Measurements from ENCODE around the gene ARHGAP21. TPM values are rescaled to one million over a fixed set of nuclear protein-coding genes. Genes with fewer than 3 reads are reported as not detected.
"Not testable (repeated sequence)": the region's sequence is repeated elsewhere in the genome, so short reads cannot be mapped to it uniquely, and the experiment has no call there.

The ARHGAP21 gene
- total RNA-seq, 1 experiment from 2014 or later: 59.4 TPM

GRCh38 chr10:24619994-24620310 is 103.7 kb downstream of the ARHGAP21 start:
- not testable (repeated sequence) for H2BK12ac ChIP-seq (ENCODE audit: insufficient read length, low read depth, low read length); H3K9me3 ChIP-seq (ENCODE audit: control insufficient read depth, low read depth, low read length); H2BK15ac ChIP-seq (ENCODE audit: low read depth, low read length); H3K4me1 Mint-ChIP-seq; H2AK5ac ChIP-seq (ENCODE audit: insufficient read length, low read length); H3K27ac Mint-ChIP-seq; H3K27me3 ChIP-seq (ENCODE audit: insufficient read depth, low read length); H3K4me2 ChIP-seq (ENCODE audit: insufficient read depth, insufficient read length, low read length); H3K9ac ChIP-seq (ENCODE audit: extremely low read depth, insufficient read length, low read length); H3K14ac ChIP-seq (ENCODE audit: insufficient read depth, low read length); H3K23me2 ChIP-seq (ENCODE audit: insufficient read length, low read depth, low read length, poor library complexity, severe bottlenecking); H4K8ac ChIP-seq (replicated peaks; ENCODE audit: insufficient read length, low read depth, low read length); H3K4me3 Mint-ChIP-seq; H3K79me1 ChIP-seq (ENCODE audit: insufficient read depth, low read depth, low read length, poor library complexity, severe bottlenecking); H3K9me3 Mint-ChIP-seq; H2BK5ac ChIP-seq (ENCODE audit: insufficient read length, low read length); H3K27me3 Mint-ChIP-seq (ENCODE audit: low read depth); H2AFZ ChIP-seq (ENCODE audit: low read length); H3K79me2 ChIP-seq (ENCODE audit: insufficient read depth, low read length); DNase-seq; H3K27ac ChIP-seq (ENCODE audit: insufficient read length, low read depth, low read length); H3K23ac ChIP-seq (ENCODE audit: insufficient read length, low read depth, low read length); H4K91ac ChIP-seq (ENCODE audit: insufficient read length, low read depth, low read length); H4K5ac ChIP-seq (ENCODE audit: insufficient read length, low read depth, low read length); H3K4ac ChIP-seq (ENCODE audit: low read depth, low read length); H2BK20ac ChIP-seq (ENCODE audit: low read depth, low read length, poor library complexity, severe bottlenecking); H2BK120ac ChIP-seq (ENCODE audit: low read depth, low read length, poor library complexity, severe bottlenecking); H3T11ph ChIP-seq (ENCODE audit: low read length); H3K56ac ChIP-seq (ENCODE audit: insufficient read length, low read depth, low read length); H4K20me1 ChIP-seq (ENCODE audit: control insufficient read depth, insufficient read depth, insufficient read length); H3K18ac ChIP-seq (ENCODE audit: insufficient read length, low read depth, low read length); H3K4me1 ChIP-seq (ENCODE audit: insufficient read depth, low read length)
- peaks cover 0 to 15% (median 5%) of the 10 kb centered on the region in 3 experiments; a peak in 4 of 7 replicates for H3K36me3 Mint-ChIP-seq (ENCODE audit: insufficient read depth in 1 of 3, low read depth in 3 of 3)
- no CpG with 5 or more reads among the region's 8 CpGs for WGBS (ENCODE audit: extremely low coverage, insufficient read length, low lambda C conversion rate)

GRCh38 chr10:24619291-24619993 is 104.2 kb downstream of the ARHGAP21 start:
- not testable (repeated sequence) for H3K18ac ChIP-seq (ENCODE audit: insufficient read length, low read depth, low read length); H3K9ac ChIP-seq (ENCODE audit: extremely low read depth, insufficient read length, low read length); DNase-seq; H3K4me1 Mint-ChIP-seq; H4K5ac ChIP-seq (ENCODE audit: insufficient read length, low read depth, low read length); H3K9me3 ChIP-seq (ENCODE audit: control insufficient read depth, low read depth, low read length); H3K27ac ChIP-seq (ENCODE audit: insufficient read length, low read depth, low read length); H3K79me1 ChIP-seq (ENCODE audit: insufficient read depth, low read depth, low read length, poor library complexity, severe bottlenecking); H3K23me2 ChIP-seq (ENCODE audit: insufficient read length, low read depth, low read length, poor library complexity, severe bottlenecking); H3K14ac ChIP-seq (ENCODE audit: insufficient read depth, low read length); H3K4ac ChIP-seq (ENCODE audit: low read depth, low read length); H4K8ac ChIP-seq (replicated peaks; ENCODE audit: insufficient read length, low read depth, low read length); H2BK120ac ChIP-seq (ENCODE audit: low read depth, low read length, poor library complexity, severe bottlenecking); H3K27ac Mint-ChIP-seq; H2BK15ac ChIP-seq (ENCODE audit: low read depth, low read length); H3K4me2 ChIP-seq (ENCODE audit: insufficient read depth, insufficient read length, low read length); H3K27me3 ChIP-seq (ENCODE audit: insufficient read depth, low read length); H3K4me3 Mint-ChIP-seq; H3K27me3 Mint-ChIP-seq (ENCODE audit: low read depth); H4K20me1 ChIP-seq (ENCODE audit: control insufficient read depth, insufficient read depth, insufficient read length); H3T11ph ChIP-seq (ENCODE audit: low read length); H2BK12ac ChIP-seq (ENCODE audit: insufficient read length, low read depth, low read length); H2AK5ac ChIP-seq (ENCODE audit: insufficient read length, low read length); H3K56ac ChIP-seq (ENCODE audit: insufficient read length, low read depth, low read length); H4K91ac ChIP-seq (ENCODE audit: insufficient read length, low read depth, low read length); H3K4me1 ChIP-seq (ENCODE audit: insufficient read depth, low read length); H2BK5ac ChIP-seq (ENCODE audit: insufficient read length, low read length); H2BK20ac ChIP-seq (ENCODE audit: low read depth, low read length, poor library complexity, severe bottlenecking); H3K79me2 ChIP-seq (ENCODE audit: insufficient read depth, low read length); H3K9me3 Mint-ChIP-seq; H3K23ac ChIP-seq (ENCODE audit: insufficient read length, low read depth, low read length); H2AFZ ChIP-seq (ENCODE audit: low read length)
- peaks cover 0 to 15% (median 5%) of the 10 kb centered on the region in 3 experiments; a peak in 4 of 7 replicates for H3K36me3 Mint-ChIP-seq (ENCODE audit: insufficient read depth in 1 of 3, low read depth in 3 of 3)
- WGBS (ENCODE audit: extremely low coverage, insufficient read length, low lambda C conversion rate): no CpG with 5 or more reads among the region's 11 CpGs

All from H9 (cell line).